ENCODE data around the gene KCNK3. TPM values are rescaled to one million over a fixed set of nuclear protein-coding genes. Genes with fewer than 3 reads are reported as not detected.

KCNK3 gene
- total RNA-seq, 2 experiments from 2014 or later: not detected

DNA sequence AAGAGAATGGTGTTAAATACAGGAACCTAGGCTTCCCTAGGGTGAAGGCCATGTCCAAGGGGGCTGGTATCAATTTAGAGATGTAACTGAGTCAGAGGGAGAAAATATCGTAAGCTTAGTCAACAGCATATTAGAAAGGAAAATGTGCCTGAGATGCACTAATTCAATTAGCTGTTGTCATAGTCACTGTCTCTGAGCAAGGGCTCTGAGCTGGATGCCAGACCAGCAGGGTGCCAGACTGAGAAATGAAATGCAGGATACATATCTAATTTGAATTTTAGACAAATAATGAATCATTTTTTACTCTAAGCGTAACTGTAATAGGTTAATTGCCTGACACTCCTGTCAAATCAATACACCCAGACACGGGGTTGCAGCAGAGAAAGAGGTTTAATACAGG, 60.1 kb downstream of the KCNK3 start:
- peaks cover 4% of the 10 kb centered on the region for H3K4me1 Mint-ChIP-seq (ENCODE audit: low read depth)
- POLR2A ChIA-PET: no interaction called here
- intact Hi-C loops (cut with micrococcal nuclease): no loop called here
- H3K4me3 Mint-ChIP-seq: no peak overlapping the region
- TF ChIP-seq, protein P1, sequence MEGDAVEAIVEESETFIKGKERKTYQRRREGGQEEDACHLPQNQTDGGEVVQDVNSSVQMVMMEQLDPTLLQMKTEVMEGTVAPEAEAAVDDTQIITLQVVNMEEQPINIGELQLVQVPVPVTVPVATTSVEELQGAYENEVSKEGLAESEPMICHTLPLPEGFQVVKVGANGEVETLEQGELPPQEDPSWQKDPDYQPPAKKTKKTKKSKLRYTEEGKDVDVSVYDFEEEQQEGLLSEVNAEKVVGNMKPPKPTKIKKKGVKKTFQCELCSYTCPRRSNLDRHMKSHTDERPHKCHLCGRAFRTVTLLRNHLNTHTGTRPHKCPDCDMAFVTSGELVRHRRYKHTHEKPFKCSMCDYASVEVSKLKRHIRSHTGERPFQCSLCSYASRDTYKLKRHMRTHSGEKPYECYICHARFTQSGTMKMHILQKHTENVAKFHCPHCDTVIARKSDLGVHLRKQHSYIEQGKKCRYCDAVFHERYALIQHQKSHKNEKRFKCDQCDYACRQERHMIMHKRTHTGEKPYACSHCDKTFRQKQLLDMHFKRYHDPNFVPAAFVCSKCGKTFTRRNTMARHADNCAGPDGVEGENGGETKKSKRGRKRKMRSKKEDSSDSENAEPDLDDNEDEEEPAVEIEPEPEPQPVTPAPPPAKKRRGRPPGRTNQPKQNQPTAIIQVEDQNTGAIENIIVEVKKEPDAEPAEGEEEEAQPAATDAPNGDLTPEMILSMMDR (IDR thresholded peaks at IDR 0.05): no peak
- CTCF ChIA-PET: no interaction called here
- no peaks in the 10 kb centered on the region for H3K36me3 Mint-ChIP-seq (ENCODE audit: low read depth)
- H3K9me3 Mint-ChIP-seq: no peaks in the 10 kb centered on the region
- DNase-seq (no peak), ATAC-seq (no peak)
- no peak overlapping the region for H3K27ac Mint-ChIP-seq
- H3K27me3 Mint-ChIP-seq: no peaks in the 10 kb centered on the region

DNA sequence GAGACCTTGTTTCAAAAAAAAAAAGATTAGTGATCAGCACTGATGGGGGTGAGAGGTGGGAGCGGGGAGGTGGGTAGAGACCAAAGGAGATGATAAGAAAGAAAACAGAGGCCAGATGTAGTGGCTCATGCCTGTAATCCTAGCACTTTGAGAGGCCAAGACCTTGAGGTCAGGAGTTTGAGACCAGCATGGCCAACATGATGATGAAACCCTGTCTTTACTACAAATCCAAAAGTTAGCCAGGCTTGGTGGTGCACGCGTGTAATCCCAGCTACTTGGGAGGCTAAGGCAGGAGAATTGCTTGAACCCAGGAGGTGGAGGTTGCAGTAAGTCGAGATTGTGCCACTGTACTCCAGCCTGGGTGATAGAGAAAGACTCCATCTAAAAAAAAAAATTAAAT, 62.0 kb downstream of the KCNK3 start:
- TF ChIP-seq, protein P1 (IDR thresholded peaks at IDR 0.05): no peak
- Mint-ChIP-seq H3K4me3 (no peak overlapping the region), H3K27ac (no peak overlapping the region), H3K4me1 (ENCODE audit: low read depth) (peaks cover 9% of the 10 kb centered on the region), H3K9me3 (no peaks in the 10 kb centered on the region), H3K27me3 (no peaks in the 10 kb centered on the region), H3K36me3 (ENCODE audit: low read depth) (no peaks in the 10 kb centered on the region)
- ChIA-PET CTCF (interaction anchor here (1.0 to 4.2 kb wide), 3 partner anchors 10 to 149 kb away, joined by 3 to 22 read pairs (median 3); no protein-coding TSS in a partner anchor), POLR2A (no interaction called here)
- DNase-seq (no peak), ATAC-seq (no peak)
- intact Hi-C loops (cut with micrococcal nuclease): no loop called here

DNA sequence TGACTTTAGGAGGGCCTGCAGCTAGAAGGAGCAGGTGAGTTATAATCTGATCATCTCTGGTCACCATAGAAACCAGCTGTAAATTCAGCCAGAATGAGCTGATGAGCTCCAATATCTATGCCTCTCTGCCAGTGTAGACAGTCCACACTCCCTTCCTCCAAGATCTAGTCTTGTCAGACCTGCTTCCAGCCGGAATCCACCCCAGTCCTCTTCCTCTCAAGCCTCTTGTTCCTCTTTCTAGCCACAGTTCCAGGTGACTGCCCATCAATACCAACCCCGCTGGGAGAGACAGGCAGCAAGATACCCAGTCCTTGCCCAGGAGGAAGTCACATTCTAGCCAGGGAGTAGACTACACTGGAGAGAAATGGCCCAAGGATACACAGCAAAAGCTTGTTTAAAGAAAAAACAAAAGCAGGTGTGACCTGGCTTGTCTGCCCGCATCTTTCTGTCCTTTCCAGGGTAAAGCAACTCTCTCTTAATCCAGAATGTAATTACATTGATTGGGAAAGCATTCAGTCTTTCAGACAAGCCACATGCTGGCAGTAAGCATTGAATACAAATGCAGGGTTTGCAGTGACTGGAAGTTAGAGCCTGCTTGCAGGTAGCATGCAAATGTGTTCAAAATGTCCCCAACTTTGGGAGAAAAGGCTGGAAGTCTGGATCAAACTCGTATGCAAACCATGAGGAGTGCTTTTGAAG, 62.6 kb downstream of the KCNK3 start:
- no peaks in the 10 kb centered on the region for H3K36me3 Mint-ChIP-seq (ENCODE audit: low read depth)

DNA sequence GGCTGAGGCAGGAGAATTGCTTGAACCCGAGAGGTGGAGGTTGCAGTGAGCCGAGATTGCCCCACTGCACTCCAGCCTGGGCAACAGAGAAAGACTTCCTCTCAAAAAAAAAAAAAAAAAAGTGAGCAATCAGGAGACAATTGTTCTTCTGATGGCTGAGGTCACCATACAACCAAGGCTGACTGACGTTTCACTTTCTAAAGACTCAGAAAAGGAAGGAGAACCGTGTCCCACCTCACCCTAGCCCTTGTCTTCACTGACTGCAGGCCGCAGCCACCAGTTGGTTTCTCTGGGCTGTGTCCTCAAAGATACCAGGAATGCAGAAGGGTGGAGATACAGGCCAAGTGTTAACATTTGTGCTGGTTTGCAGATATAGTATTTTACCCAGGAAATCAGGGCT, 63.8 kb downstream of the KCNK3 start:
- Mint-ChIP-seq H3K4me1 (ENCODE audit: low read depth) (peaks cover 9% of the 10 kb centered on the region), H3K4me3 (no peak overlapping the region), H3K27me3 (no peaks in the 10 kb centered on the region), H3K27ac (no peak overlapping the region), H3K9me3 (no peaks in the 10 kb centered on the region), H3K36me3 (ENCODE audit: low read depth) (no peaks in the 10 kb centered on the region)
- TF ChIP-seq, protein P1 (IDR thresholded peaks at IDR 0.05): no peak
- DNase-seq (no peak), ATAC-seq (no peak)
- POLR2A ChIA-PET: no interaction called here
- intact Hi-C loops (cut with micrococcal nuclease): no loop called here
- CTCF ChIA-PET: interaction anchor here (4.2 kb wide), 1 partner anchor 11 kb away, joined by 22 read pairs; no protein-coding TSS in a partner anchor

More for the DNA sequence above, 62.6 kb downstream of the KCNK3 start:
- ChIA-PET POLR2A (no interaction called here), CTCF (interaction anchor here (1.0 to 4.2 kb wide), 3 partner anchors 10 to 150 kb away, joined by 3 to 22 read pairs (median 3); no protein-coding TSS in a partner anchor)
- intact Hi-C loops (cut with micrococcal nuclease): no loop called here
- Mint-ChIP-seq H3K27ac (no peak overlapping the region), H3K9me3 (no peaks in the 10 kb centered on the region), H3K27me3 (no peaks in the 10 kb centered on the region), H3K4me1 (ENCODE audit: low read depth) (peaks cover 9% of the 10 kb centered on the region), H3K4me3 (no peak overlapping the region)
- ATAC-seq: no peak
- DNase-seq: no peak
- TF ChIP-seq, protein P1 (IDR thresholded peaks at IDR 0.05): no peak
